ENCODE data around the gene LYVE1. TPM values are rescaled to one million over a fixed set of nuclear protein-coding genes. Genes with fewer than 3 reads are reported as not detected.

The LYVE1 gene
- total RNA-seq (not detected), total RNA-seq (0 reads per million in 2 donors)

GRCh38 chr11:10568486-10568941 is at the start of gene LYVE1:
TSS of gene LYVE1 (minus strand) at chr11:10568665. CDS start at chr11:10568532, 133 bp downstream.
- Mint-ChIP-seq H3K4me1 (peaks cover 5% of the 10 kb centered on the region), H3K36me3 (ENCODE audit: low read depth) (no peaks in the 10 kb centered on the region), H3K27ac (no peak within 1 kb of the TSS)

GRCh38 chr11:10617551-10617950 is 49.1 kb upstream of the LYVE1 start:
- DNase-seq (no peak), ATAC-seq (no peak)
- Mint-ChIP-seq H3K4me1 (peaks cover 2% of the 10 kb centered on the region), H3K27ac (no peak overlapping the region), H3K4me3 (no peak overlapping the region), H3K27me3 (no peaks in the 10 kb centered on the region), H3K36me3 (ENCODE audit: low read depth) (no peaks in the 10 kb centered on the region)
- H3K9me3 ChIP-seq (ENCODE audit: control insufficient read depth, low read length, poor library complexity, severe bottlenecking), result no peaks in the 10 kb centered on the region

More at GRCh38 chr11:10568486-10568941, at the start of gene LYVE1:
- no peaks in the 10 kb centered on the region for H3K9me3 ChIP-seq (ENCODE audit: control insufficient read depth, low read length, poor library complexity, severe bottlenecking)
- peaks cover 56% of the 10 kb centered on the region for H3K27me3 Mint-ChIP-seq
- ATAC-seq (no peak), DNase-seq (no peak)
- H3K4me3 Mint-ChIP-seq, result no peak within 1 kb of the TSS

- no peak for DNase-seq
- Mint-ChIP-seq H3K27me3 (peaks cover 30% of the 10 kb centered on the region), H3K27ac (no peak overlapping the region), H3K4me1 (no peaks in the 10 kb centered on the region), H3K4me3 (no peak overlapping the region), H3K36me3 (ENCODE audit: low read depth) (no peaks in the 10 kb centered on the region)
- no peak for ATAC-seq
- no peaks in the 10 kb centered on the region for H3K9me3 ChIP-seq (ENCODE audit: control insufficient read depth, low read length, poor library complexity, severe bottlenecking)
These were observed 43.8 kb upstream of the LYVE1 start for GRCh38 chr11:10611979-10612862.

GRCh38 chr11:10609636-10610035 is 41.2 kb upstream of the LYVE1 start:
- Mint-ChIP-seq H3K4me3 (no peak overlapping the region), H3K27ac (no peak overlapping the region), H3K27me3 (peaks cover 43% of the 10 kb centered on the region), H3K4me1 (no peaks in the 10 kb centered on the region), H3K36me3 (ENCODE audit: low read depth) (no peaks in the 10 kb centered on the region)
- DNase-seq, result no peak
- ATAC-seq, result no peak
- no peaks in the 10 kb centered on the region for H3K9me3 ChIP-seq (ENCODE audit: control insufficient read depth, low read length, poor library complexity, severe bottlenecking)

GRCh38 chr11:10608584-10608983 is 40.1 kb upstream of the LYVE1 start:
- no peak for ATAC-seq
- Mint-ChIP-seq H3K27me3 (peaks cover 43% of the 10 kb centered on the region), H3K4me1 (no peaks in the 10 kb centered on the region), H3K27ac (no peak overlapping the region), H3K36me3 (ENCODE audit: low read depth) (no peaks in the 10 kb centered on the region), H3K4me3 (no peak overlapping the region)
- H3K9me3 ChIP-seq (ENCODE audit: control insufficient read depth, low read length, poor library complexity, severe bottlenecking), result no peaks in the 10 kb centered on the region
- no peak for DNase-seq

GRCh38 chr11:10607462-10608132 is 39.1 kb upstream of the LYVE1 start:
- no peak overlapping the region for H3K27ac Mint-ChIP-seq
- no peaks in the 10 kb centered on the region for H3K36me3 Mint-ChIP-seq (ENCODE audit: low read depth)
- H3K4me3 Mint-ChIP-seq, result no peak overlapping the region
- no peaks in the 10 kb centered on the region for H3K9me3 ChIP-seq (ENCODE audit: control insufficient read depth, low read length, poor library complexity, severe bottlenecking)
- DNase-seq, result no peak
- ATAC-seq, result no peak
- H3K4me1 Mint-ChIP-seq, result peaks cover 2% of the 10 kb centered on the region
- H3K27me3 Mint-ChIP-seq, result peaks cover 53% of the 10 kb centered on the region

GRCh38 chr11:10606536-10607208 is 38.2 kb upstream of the LYVE1 start:
- H3K36me3 Mint-ChIP-seq (ENCODE audit: low read depth), result no peaks in the 10 kb centered on the region
- no peak for DNase-seq

GRCh38 chr11:10605941-10606381 is 37.5 kb upstream of the LYVE1 start:
- no peaks in the 10 kb centered on the region for H3K9me3 ChIP-seq (ENCODE audit: control insufficient read depth, low read length, poor library complexity, severe bottlenecking)
- no peak for DNase-seq
- Mint-ChIP-seq H3K4me3 (no peak overlapping the region), H3K4me1 (peaks cover 4% of the 10 kb centered on the region), H3K27ac (no peak overlapping the region), H3K27me3 (peaks cover 50% of the 10 kb centered on the region), H3K36me3 (ENCODE audit: low read depth) (no peaks in the 10 kb centered on the region)
- ATAC-seq, result no peak

More at GRCh38 chr11:10606536-10607208, 38.2 kb upstream of the LYVE1 start:
- H3K4me3 Mint-ChIP-seq, result no peak overlapping the region
- peaks cover 2% of the 10 kb centered on the region for H3K4me1 Mint-ChIP-seq
- no peak overlapping the region for H3K27ac Mint-ChIP-seq
- peaks cover 50% of the 10 kb centered on the region for H3K27me3 Mint-ChIP-seq
- no peaks in the 10 kb centered on the region for H3K9me3 ChIP-seq (ENCODE audit: control insufficient read depth, low read length, poor library complexity, severe bottlenecking)
- ATAC-seq, result peak; percentile 37

- Mint-ChIP-seq H3K27ac (no peak overlapping the region), H3K36me3 (ENCODE audit: low read depth) (no peaks in the 10 kb centered on the region), H3K4me1 (peaks cover 4% of the 10 kb centered on the region), H3K27me3 (peaks cover 54% of the 10 kb centered on the region), H3K4me3 (no peak overlapping the region)
- H3K9me3 ChIP-seq (ENCODE audit: control insufficient read depth, low read length, poor library complexity, severe bottlenecking), result no peaks in the 10 kb centered on the region
- ATAC-seq (no peak), DNase-seq (no peak)
These were observed 36.3 kb upstream of the LYVE1 start for GRCh38 chr11:10604798-10605197.

GRCh38 chr11:10604340-10604748 is 35.9 kb upstream of the LYVE1 start:
- ATAC-seq, result no peak

GRCh38 chr11:10603721-10604297 is 35.3 kb upstream of the LYVE1 start:
- Mint-ChIP-seq H3K27ac (no peak overlapping the region), H3K27me3 (peaks cover 53% of the 10 kb centered on the region), H3K4me3 (no peak overlapping the region), H3K4me1 (peaks cover 4% of the 10 kb centered on the region), H3K36me3 (ENCODE audit: low read depth) (no peaks in the 10 kb centered on the region)
- no peaks in the 10 kb centered on the region for H3K9me3 ChIP-seq (ENCODE audit: control insufficient read depth, low read length, poor library complexity, severe bottlenecking)
- ATAC-seq (no peak), DNase-seq (no peak)

More at GRCh38 chr11:10604340-10604748, 35.9 kb upstream of the LYVE1 start:
- DNase-seq, result no peak
- no peaks in the 10 kb centered on the region for H3K9me3 ChIP-seq (ENCODE audit: control insufficient read depth, low read length, poor library complexity, severe bottlenecking)
- Mint-ChIP-seq H3K27ac (no peak overlapping the region), H3K36me3 (ENCODE audit: low read depth) (no peaks in the 10 kb centered on the region), H3K27me3 (peaks cover 54% of the 10 kb centered on the region), H3K4me3 (no peak overlapping the region), H3K4me1 (peaks cover 4% of the 10 kb centered on the region)

- no peaks in the 10 kb centered on the region for H3K9me3 ChIP-seq (ENCODE audit: control insufficient read depth, low read length, poor library complexity, severe bottlenecking)
- Mint-ChIP-seq H3K36me3 (ENCODE audit: low read depth) (no peaks in the 10 kb centered on the region), H3K4me3 (no peak overlapping the region), H3K27me3 (peaks cover 57% of the 10 kb centered on the region), H3K27ac (no peak overlapping the region), H3K4me1 (peaks cover 4% of the 10 kb centered on the region)
- DNase-seq, result no peak
- no peak for ATAC-seq
These were observed 34.5 kb upstream of the LYVE1 start for GRCh38 chr11:10602945-10603344.

- H3K27ac Mint-ChIP-seq, result no peak overlapping the region
- no peaks in the 10 kb centered on the region for H3K9me3 ChIP-seq (ENCODE audit: control insufficient read depth, low read length, poor library complexity, severe bottlenecking)
- peaks cover 57% of the 10 kb centered on the region for H3K27me3 Mint-ChIP-seq
- H3K4me3 Mint-ChIP-seq, result no peak overlapping the region
- H3K4me1 Mint-ChIP-seq, result peaks cover 4% of the 10 kb centered on the region
- H3K36me3 Mint-ChIP-seq (ENCODE audit: low read depth), result no peaks in the 10 kb centered on the region
- no peak for DNase-seq
- ATAC-seq, result no peak
These were observed 33.9 kb upstream of the LYVE1 start for GRCh38 chr11:10602366-10602765.
